HG03520 (cell line): ENCODE measurements around the gene UBASH3A.

Experiments used
- ATAC-seq: cut with Tn5 transposase; IDR thresholded peaks from one replicate; pipeline ENCODE4 v1.9.1; 2021; ENCODE audit warnings: mild to moderate bottlenecking, moderate library complexity; ENCODE audit not compliant: unreplicated experiment

The UBASH3A gene

GRCh38 chr21:42426876-42427480, 23.3 kb downstream of the UBASH3A start:
- no peak for ATAC-seq

DNA sequence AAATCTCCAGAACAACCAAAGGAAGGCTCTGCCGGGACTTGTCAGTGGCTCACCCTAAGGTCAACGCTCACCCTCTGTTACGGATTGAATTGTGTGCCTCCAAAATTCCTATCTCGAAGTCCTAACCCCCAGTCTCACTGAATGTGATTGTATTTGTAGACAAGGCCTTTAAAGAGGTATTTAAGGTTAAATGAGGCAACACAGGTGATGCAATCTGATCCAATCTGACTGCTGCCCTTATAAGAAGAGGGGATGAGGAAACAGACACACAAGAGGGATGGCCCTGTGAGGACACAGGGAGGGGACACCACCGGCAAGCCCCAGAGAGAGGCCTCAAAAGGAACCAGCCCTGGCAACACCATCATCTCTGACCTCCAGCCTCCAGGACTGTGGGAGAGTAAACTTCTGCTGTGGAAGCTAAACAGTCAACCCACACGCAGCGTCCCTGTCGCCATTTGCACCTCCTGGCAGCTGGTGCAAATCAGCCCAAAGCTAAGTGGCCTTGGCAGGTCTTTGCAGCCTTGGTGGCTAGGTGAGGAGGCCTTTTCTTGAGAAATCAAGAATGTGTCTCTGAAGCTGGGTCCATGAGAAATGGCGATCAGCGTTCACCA, 24.2 kb downstream of the UBASH3A start:
- ATAC-seq = no peak

- ATAC-seq = no peak
Observed at GRCh38 chr21:42429021-42429420, 25.3 kb downstream of the UBASH3A start.

DNA sequence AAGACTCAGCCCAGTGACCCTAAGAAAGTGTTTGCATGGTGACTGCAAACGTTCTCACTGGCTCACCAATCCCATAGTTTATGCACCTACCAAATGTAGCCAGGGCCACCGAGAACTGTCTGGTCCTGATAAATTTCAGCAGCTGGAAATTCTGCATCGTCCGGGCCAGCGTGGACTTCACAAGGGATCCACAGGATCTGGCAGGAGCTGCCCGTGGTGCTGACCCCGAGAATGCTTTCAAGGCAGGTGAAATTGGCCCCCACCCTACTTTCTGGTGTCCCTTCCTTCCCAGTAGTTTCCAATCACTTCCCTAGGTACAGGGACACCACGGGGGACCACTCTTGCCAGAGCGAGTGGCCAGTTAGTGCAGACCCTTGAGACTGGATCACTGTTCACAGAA, 26.2 kb downstream of the UBASH3A start:
- ATAC-seq = no peak

GRCh38 chr21:42430521-42430920, 26.8 kb downstream of the UBASH3A start:
- ATAC-seq = no peak

- ATAC-seq = no peak
Observed at GRCh38 chr21:42431196-42431595, 27.5 kb downstream of the UBASH3A start.

- ATAC-seq = no peak
Observed at GRCh38 chr21:42432695-42433094, 29.0 kb downstream of the UBASH3A start.

- no peak for ATAC-seq
Observed at GRCh38 chr21:42433946-42434551, 30.3 kb downstream of the UBASH3A start.

- no peak for ATAC-seq
Observed at GRCh38 chr21:42434884-42435283, 31.2 kb downstream of the UBASH3A start.

GRCh38 chr21:42435401-42435800, 31.7 kb downstream of the UBASH3A start:
- ATAC-seq = no peak

DNA sequence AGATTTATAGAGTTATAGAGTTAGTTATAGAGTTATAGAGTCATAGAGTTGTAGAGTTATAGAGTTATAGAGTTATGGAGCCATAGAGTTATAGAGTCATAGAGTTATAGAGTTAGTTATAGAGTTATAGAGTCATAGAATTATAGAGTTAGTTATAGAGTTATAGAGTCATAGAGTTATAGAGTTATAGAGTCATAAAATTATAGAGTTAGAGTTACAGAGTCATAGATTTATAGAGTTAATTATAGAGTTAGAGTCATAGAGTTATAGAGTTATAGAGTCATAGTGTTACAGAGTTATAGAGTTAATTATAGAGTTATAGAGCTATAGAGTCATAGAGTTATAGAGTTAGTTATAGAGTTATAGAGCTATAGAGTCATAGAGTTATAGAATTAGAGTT, 32.1 kb downstream of the UBASH3A start:
- no peak for ATAC-seq

DNA sequence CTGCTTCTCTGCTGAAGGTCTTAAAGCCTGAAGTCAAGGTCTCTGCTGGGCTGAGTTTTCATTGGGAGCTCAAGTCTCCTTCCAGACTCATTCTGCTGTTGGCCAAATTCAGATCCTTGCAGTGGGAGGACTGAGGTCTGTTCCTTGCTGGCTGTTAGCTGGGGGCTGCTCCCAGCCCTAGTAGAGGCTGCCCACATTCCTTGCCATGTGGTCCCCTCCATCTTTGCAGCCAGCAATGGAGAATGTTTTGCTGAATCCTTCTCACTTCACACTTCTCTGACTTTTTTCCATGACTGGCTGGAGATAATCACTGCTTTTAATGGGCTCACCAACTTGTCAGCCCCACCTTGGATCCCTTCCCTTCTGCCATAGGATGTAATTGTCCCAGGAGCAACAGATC, 33.2 kb downstream of the UBASH3A start:
- no peak for ATAC-seq

DNA sequence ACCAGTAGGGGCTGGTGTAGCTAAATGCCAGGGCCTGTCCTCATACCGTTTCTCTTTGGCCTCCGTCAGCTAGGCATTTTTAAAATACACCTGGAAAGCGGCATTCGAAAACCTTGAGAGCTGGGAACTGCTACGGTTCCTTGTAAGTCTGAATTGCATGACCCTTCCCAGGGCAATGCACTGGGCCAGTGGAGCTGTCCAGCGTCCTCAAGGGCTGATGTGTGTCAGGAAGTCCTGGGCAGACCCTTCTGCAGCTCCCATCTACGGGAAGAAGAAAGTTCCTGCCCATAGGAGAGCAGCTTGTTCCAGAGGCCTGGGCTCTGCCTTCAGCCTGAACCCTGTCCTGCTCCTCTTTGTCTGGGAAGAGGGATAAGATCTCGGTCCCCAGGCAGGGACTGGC, 34.1 kb downstream of the UBASH3A start:
- no peak for ATAC-seq

DNA sequence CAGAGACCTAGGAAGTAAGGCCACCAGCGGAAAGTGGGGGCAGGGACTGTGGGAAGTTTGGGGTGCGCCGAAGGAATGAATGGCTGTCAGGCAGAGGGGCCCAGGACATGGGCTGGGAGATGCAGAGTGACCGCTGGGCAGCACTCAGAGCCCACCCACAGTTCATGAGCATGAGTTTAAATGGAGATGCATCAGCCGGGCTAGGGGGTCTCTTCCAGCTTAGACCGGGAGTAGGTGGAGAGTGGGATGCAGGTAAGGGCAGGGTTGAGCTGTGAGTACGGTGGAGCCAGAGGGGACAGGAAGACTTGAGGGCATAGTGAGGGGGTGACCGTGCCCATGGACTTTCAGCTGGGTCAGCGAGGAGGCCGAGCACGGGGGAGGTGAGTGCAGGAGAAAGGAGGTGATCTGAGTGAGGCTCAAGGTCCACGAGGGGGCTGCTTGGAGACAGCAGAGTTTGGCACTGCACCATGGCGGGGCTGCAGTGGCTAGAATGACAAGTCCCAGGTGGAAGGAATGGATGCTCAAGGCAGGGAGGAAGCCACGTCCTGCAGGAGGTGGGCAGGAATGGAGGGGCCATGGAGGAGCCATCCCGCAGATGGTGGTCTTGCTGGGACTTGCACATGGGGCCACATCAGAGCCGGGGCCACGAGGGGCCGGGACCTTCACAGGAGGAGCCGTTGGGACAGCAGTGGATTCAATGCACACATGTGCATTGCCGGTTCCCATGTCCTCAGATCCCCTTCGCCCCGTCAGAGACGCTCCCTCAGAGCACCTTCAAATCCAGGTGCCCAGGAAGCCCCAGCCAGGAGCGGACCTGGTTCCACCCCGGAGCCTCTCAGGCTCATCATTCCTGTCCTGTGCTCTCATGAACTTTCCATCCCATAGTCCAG, 34.9 kb downstream of the UBASH3A start:
- ATAC-seq = no peak

GRCh38 chr21:42439284-42440186, 35.8 kb downstream of the UBASH3A start:
- no peak for ATAC-seq

DNA sequence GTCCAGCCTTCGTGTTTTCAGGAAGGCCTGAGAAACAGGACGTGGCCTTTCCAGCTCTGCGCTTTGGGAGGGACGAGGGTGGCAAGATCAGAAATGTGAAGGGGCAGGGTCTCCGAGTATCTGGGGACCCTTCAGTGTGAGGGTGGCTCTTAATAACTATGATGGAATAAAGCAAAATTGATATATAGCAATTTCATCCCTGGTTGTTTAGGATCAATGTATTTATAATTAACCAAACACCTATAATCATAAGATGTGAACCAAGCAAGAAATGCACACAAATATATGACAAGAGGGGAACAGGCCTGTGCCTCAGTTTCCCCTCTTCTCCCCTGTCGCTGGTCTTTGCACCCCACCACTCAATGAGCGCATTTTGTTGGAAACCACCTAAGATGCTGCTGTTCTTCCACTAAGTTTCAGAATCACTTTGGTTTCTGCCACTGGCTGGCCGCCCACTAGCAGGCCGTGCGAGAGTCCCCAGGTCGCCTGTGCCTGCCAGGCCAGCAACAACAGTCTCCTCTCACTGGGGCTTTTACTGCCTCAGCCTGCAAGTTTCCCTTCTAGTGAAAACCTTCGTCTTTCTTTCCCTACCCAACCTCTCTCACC, 36.6 kb downstream of the UBASH3A start:
- peak; percentile 58 for ATAC-seq

DNA sequence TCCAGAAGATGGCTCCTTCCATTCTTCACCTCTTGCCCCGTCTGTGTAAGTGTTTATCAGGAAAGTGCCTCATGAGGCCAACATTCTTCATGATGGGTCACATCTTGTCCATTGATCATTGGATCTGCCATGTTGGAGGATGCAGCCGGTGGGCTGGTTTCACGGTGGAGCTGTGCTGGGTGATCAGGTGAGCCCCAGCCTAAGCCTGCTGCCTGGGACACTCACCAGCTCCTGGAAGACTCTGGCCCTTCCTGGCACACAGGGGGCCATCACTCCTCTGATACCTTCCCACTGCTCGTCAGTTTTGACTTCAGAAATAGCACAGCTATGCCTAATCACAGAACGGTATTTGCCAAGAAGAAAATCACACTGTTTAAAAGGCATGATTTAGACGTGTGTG, 38.3 kb downstream of the UBASH3A start:
- ATAC-seq = no peak

DNA sequence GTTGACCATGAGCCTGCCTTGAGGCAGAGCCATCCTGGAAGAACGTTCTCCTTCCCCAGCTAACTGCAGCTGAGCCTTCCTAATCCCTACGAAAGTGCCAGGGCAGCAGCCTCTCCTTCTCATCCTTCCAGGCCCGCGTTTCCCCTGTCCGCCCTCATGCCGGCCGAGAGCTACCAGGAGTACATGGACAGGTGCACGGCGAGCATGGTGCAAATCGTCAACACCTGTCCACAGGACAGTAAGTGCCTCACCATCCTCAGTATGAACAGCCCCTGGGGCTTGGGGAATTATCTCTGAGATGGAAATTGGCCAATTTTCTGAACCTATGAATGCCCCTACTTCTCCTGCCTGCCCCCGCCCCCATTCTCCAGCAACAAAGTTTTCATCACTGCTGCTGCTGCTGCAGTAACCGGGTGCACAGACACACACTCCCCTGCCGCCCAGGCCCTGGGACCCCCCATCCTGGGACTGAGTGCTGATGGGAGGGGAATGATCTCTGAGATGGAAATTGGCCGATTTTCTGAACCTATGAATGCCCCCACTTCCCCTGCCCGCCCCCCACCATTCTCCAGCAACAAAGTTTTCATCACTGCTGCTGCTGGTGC, 39.6 kb downstream of the UBASH3A start:
- ATAC-seq = no peak

- ATAC-seq = no peak
Observed at GRCh38 chr21:42443876-42444744, 40.4 kb downstream of the UBASH3A start.
